DMS79 treated with DMSO at 0.1 percent for 48 hours (cell line): ENCODE results near the gene ZNF441.
"Not testable (repeated sequence)": the region's sequence is repeated elsewhere in the genome, so short reads cannot be mapped to it uniquely, and the experiment has no call there.

Source experiments
- DNase-seq: peaks from one replicate; lab custom pipeline; 2025; lab: John Stamatoyannopoulos, UW

The ZNF441 gene

GRCh38 chr19:11766597-11767591, at the start of gene ZNF441:
Gene ZNF441 (plus strand): TSS chr19:11767000. CDS start chr19:11767194, 194 bp downstream.
- peak; percentile 91 for DNase-seq

GRCh38 chr19:11721681-11722080, 45.1 kb upstream of the ZNF441 start:
- DNase-seq, result no peak

GRCh38 chr19:11722414-11722813, 44.4 kb upstream of the ZNF441 start:
- no peak for DNase-seq

GRCh38 chr19:11729586-11729985, 37.2 kb upstream of the ZNF441 start:
- no peak for DNase-seq

GRCh38 chr19:11735375-11735774, 31.4 kb upstream of the ZNF441 start:
- no peak for DNase-seq

- DNase-seq, result no peak
These were observed 30.1 kb upstream of the ZNF441 start for GRCh38 chr19:11736696-11737095.

- DNase-seq, result peak; percentile 53
These were observed 28.6 kb upstream of the ZNF441 start for GRCh38 chr19:11737964-11738745.

GRCh38 chr19:11738746-11739620, 27.8 kb upstream of the ZNF441 start, which contains the start of gene ZNF823:
Gene ZNF823 (minus strand): TSS chr19:11738946. CDS start chr19:11738819, 127 bp downstream.
- DNase-seq, result peak; percentile 99

- no peak for DNase-seq
These were observed 20.9 kb upstream of the ZNF441 start for GRCh38 chr19:11745869-11746268.

- no peak for DNase-seq
These were observed 19.5 kb upstream of the ZNF441 start for GRCh38 chr19:11747277-11747676.

GRCh38 chr19:11749751-11750150, 17.0 kb upstream of the ZNF441 start:
- no peak for DNase-seq

- no peak for DNase-seq
These were observed 14.5 kb upstream of the ZNF441 start for GRCh38 chr19:11752244-11752736.

GRCh38 chr19:11754663-11755062, 12.1 kb upstream of the ZNF441 start:
- DNase-seq, result no peak

GRCh38 chr19:11756965-11757364, 9.8 kb upstream of the ZNF441 start:
- DNase-seq, result no peak

- DNase-seq, result no peak
These were observed 7.0 kb upstream of the ZNF441 start for GRCh38 chr19:11759805-11760204.

- no peak for DNase-seq
These were observed 3.7 kb upstream of the ZNF441 start for GRCh38 chr19:11763117-11763516.

- DNase-seq, result no peak
These were observed 3.2 kb upstream of the ZNF441 start for GRCh38 chr19:11763611-11764010.

- DNase-seq, result peak; percentile 22
These were observed 883 bp downstream of the ZNF441 start for GRCh38 chr19:11767633-11768133.

GRCh38 chr19:11769995-11770394, 3.2 kb downstream of the ZNF441 start:
- no peak for DNase-seq

- not testable (repeated sequence) for DNase-seq
These were observed 4.7 kb downstream of the ZNF441 start for GRCh38 chr19:11771520-11771919.

GRCh38 chr19:11776669-11777068, 9.9 kb downstream of the ZNF441 start:
- not testable (repeated sequence) for DNase-seq
